Gastroesophageal sphincter (tissue), 4 donors: ENCODE measurements around the gene STIMATE. TPM values are rescaled to one million over a fixed set of nuclear protein-coding genes. Genes with fewer than 3 reads are reported as not detected.

Experiments used
- ATAC-seq: fragments of 150-250 bp; one replicate; pipeline ENCODE4 v1.9.1; 2016; ENCODE audit warnings: mild to moderate bottlenecking, moderate library complexity
- H3K27ac ChIP-seq, 4 donors: fragments of 200-600 bp; sonication (generic) in 3 of 4; 1 replicate in 3 of 4; 2 replicates in 1 of 4; pipeline ENCODE4 v1.5.1; 2016 to 2019
- H3K27me3 ChIP-seq: fragments of 200-600 bp; sonication (generic); one replicate; pipeline ENCODE4 v1.5.1; 2019
- H3K36me3 ChIP-seq, 2 donors: fragments of 200-600 bp; sonication (generic); one replicate each; pipeline ENCODE4 v1.5.1; 2019; ENCODE audit warnings: control low read depth in 1 of 2
- H3K4me1 ChIP-seq, 3 donors: fragments of 200-600 bp; sonication (generic); 1 replicate in 2 of 3; 2 replicates in 1 of 3; pipeline ENCODE4 v1.5.1; 2016 to 2019; ENCODE audit warnings: control low read depth in 2 of 3
- H3K4me3 ChIP-seq, 2 donors: fragments of 200-600 bp; sonication (generic); one replicate each; pipeline ENCODE4 v1.5.1; 2019; ENCODE audit warnings: mild to moderate bottlenecking in 1 of 2, moderate library complexity in 1 of 2
- H3K9me3 ChIP-seq, 3 donors: fragments of 200-600 bp; sonication (generic); one replicate each; pipeline ENCODE4 v1.5.1; 2017 to 2019; ENCODE audit warnings: control low read depth in 2 of 3
- CTCF ChIP-seq, 4 experiments: fragments of 200-600 bp in 2 of 4; fragments of 450-650 bp in 2 of 4; sonication (generic) in 1 of 4; IDR thresholded peaks; one replicate each; pipeline ENCODE4 v1.5.1; 2017 to 2019; ENCODE audit warnings: antibody characterized with exemption in 4 of 4, mild to moderate bottlenecking in 2 of 4, moderate library complexity in 2 of 4
- EP300 ChIP-seq: sonication (generic); formaldehyde crosslinking; IDR thresholded peaks from one replicate; pipeline ENCODE4 v1.6.1; 2017; ENCODE audit warnings: antibody characterized with exemption, mild to moderate bottlenecking
- POLR2A ChIP-seq, 2 donors: fragments of 450-650 bp; IDR thresholded peaks; one replicate each; pipeline ENCODE4 v1.6.1; 2017; ENCODE audit warnings: antibody characterized with exemption in 2 of 2, mild to moderate bottlenecking in 2 of 2, moderate library complexity in 1 of 2
- POLR2AphosphoS5 ChIP-seq: sonication (generic); formaldehyde crosslinking; IDR thresholded peaks from one replicate; pipeline ENCODE4 v1.6.1; 2017; ENCODE audit warnings: antibody characterized with exemption
- WGBS, 2 donors: methylation state at CpG; one replicate each; pipeline ENCODE4 v1.1.5; 2018; ENCODE audit warnings: low coverage in 1 of 2; 5-methylcytosine and 5-hydroxymethylcytosine counted together
- total RNA-seq, 4 donors: library from RNA; depleted of rRNA; stranded (reverse); fragments of >200 nt; gene quantifications; one replicate each; pipeline ENCODE4 v1.1.0, GENCODE V29; 2016

Gene STIMATE
- total RNA-seq, 4 donors from 2014 or later, result 14.6 to 30.2 (median 20.5) TPM

- Histone ChIP-seq H3K27me3 (no peaks in the 10 kb centered on the region), H3K4me3 (no peak overlapping the region), H3K4me1 (no peaks in the 10 kb centered on the region), H3K27ac (no peak overlapping the region), H3K36me3 (peaks cover 0 to 16% of the 10 kb centered on the region in 2 donors), H3K9me3 (no peaks in the 10 kb centered on the region)
- TF ChIP-seq POLR2A (IDR thresholded peaks at IDR 0.05), result no peak
- WGBS, 2 donors, result no CpG with 5 or more reads among the region's 7 CpGs
- no peak for ATAC-seq
Measured at GRCh38 chr3:52817860-52818259, 79.5 kb downstream of the STIMATE start.

DNA sequence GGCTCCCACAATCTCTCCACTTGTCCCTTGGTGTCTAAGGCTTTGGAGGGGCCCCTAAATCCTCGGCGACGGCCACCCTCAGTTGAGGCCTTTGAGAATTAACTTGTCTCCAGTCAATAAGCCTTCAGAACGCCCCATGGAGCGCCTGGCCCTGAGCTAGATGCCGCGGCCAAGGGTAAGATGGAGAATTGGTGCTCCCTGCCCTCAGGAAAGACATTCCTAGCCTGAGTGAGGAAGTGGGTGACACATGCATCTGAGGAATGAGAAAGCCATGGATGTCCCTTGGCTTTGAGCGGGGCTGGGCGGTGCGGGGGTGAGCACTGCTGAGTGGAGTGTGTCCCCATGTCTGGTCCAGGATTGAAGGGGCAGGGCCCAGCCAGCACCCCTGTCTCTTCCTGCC, 80.1 kb downstream of the STIMATE start:
- Histone ChIP-seq H3K27me3 (no peaks in the 10 kb centered on the region), H3K27ac (no peak overlapping the region), H3K4me1 (no peaks in the 10 kb centered on the region), H3K9me3 (no peaks in the 10 kb centered on the region), H3K36me3 (peaks cover 0 to 12% of the 10 kb centered on the region in 2 donors), H3K4me3 (no peak overlapping the region)
- no peak for ATAC-seq
- TF ChIP-seq EP300, result no peak
- TF ChIP-seq POLR2AphosphoS5, result no peak
- no peak for TF ChIP-seq CTCF (IDR thresholded peaks at IDR 0.05)
- no peak for TF ChIP-seq POLR2A (IDR thresholded peaks at IDR 0.05)
- WGBS, 2 donors, result 96 to 100% methylated on average over 3 of the region's 10 CpGs

DNA sequence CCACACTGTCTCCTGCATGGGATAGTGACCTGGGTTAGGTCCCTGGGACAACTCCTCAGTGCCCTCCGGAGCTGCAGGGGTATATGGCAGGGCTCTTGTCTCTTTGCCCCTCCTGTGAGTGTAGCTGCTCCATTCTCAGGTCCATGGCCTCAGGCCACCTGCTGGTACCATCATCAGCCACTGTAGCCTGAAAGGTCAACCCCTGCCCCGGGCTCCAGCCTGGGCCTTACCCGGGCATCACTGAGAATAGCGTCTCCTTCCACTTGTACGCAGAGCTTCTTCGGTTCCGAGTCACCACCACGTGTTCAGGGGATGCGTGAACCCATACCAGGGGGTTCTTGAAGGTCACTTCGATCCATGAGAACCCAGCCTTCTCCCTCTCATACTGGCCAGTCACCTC, 80.7 kb downstream of the STIMATE start:
- H3K9me3 ChIP-seq, result no peaks in the 10 kb centered on the region
- no peaks in the 10 kb centered on the region for H3K27me3 ChIP-seq
- H3K4me1 ChIP-seq, result no peaks in the 10 kb centered on the region
- no peak for ATAC-seq
- WGBS, 2 donors, result 83 to 84% methylated on average over 1 to 9 of the region's 10 CpGs
- no peak overlapping the region for H3K27ac ChIP-seq
- TF ChIP-seq POLR2AphosphoS5, result no peak
- no peak for TF ChIP-seq CTCF (IDR thresholded peaks at IDR 0.05)
- no peak for TF ChIP-seq EP300
- TF ChIP-seq POLR2A (IDR thresholded peaks at IDR 0.05), result no peak
- no peak overlapping the region for H3K4me3 ChIP-seq
- peaks cover 0 to 12% of the 10 kb centered on the region in 2 donors for H3K36me3 ChIP-seq

DNA sequence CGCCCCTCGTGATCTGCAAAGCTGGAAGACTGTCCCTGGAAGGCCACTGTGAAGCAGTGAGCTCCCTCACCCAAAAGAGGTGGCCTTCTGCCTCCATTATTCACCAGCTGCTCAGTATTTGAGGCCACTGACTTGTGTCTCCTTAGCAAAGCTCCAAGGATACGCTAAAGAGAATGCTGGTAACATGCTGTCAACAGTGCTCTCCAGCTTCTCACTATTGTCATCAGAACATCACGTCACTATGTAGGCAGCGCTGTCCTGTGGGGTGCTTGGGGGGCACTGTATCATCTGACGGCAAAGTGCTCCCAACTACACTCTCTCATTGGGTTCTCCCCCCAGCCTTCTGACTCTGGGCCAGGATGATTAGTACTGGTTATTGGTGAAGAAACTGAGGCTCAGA, 81.1 kb downstream of the STIMATE start:
- no peaks in the 10 kb centered on the region for H3K9me3 ChIP-seq
- TF ChIP-seq CTCF (IDR thresholded peaks at IDR 0.05) (no peak), POLR2AphosphoS5 (no peak)
- no peak overlapping the region for H3K4me3 ChIP-seq
- no peak for ATAC-seq
- H3K4me1 ChIP-seq, result no peaks in the 10 kb centered on the region
- no peaks in the 10 kb centered on the region for H3K27me3 ChIP-seq
- WGBS, 2 donors, result 75 to 87% methylated on average over 2 to 3 of the region's 6 CpGs
- H3K36me3 ChIP-seq, result peaks cover 0 to 8% of the 10 kb centered on the region in 2 donors
- H3K27ac ChIP-seq, result no peak overlapping the region

DNA sequence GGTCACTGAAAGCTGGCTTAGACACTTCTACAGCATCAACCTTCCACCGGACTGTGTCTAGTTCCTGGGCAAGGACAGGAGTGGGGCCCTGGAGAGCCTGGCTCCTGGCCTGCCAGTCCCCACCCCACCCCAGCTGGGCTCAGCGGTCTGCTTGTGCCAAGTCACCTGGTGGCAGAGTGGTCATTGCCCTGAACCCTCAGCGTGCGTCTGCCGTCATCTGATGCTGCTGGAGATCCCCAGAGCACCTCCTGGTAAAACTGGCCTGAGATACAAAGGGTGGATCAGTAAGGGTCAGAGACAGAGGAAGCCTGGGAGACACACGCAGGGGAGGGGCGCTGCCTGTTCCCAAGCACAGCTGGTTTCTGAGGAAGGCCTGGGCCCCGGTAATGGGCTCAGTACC, 83.5 kb downstream of the STIMATE start:
- no peaks in the 10 kb centered on the region for H3K9me3 ChIP-seq
- H3K4me3 ChIP-seq, result no peak overlapping the region
- TF ChIP-seq CTCF (IDR thresholded peaks at IDR 0.05) (no peak), POLR2AphosphoS5 (no peak), EP300 (no peak), POLR2A (IDR thresholded peaks at IDR 0.05) (no peak)
- no peaks in the 10 kb centered on the region for H3K4me1 ChIP-seq
- H3K27me3 ChIP-seq, result no peaks in the 10 kb centered on the region
- no peak overlapping the region for H3K27ac ChIP-seq
- WGBS, 2 donors, result no CpG with 5 or more reads among the region's 8 CpGs
- ATAC-seq, result no peak
- H3K36me3 ChIP-seq, result no peaks in the 10 kb centered on the region
